Caco-2 (cell line): Measurements from ENCODE around the gene GNAQ. TPM values are rescaled to one million over a fixed set of nuclear protein-coding genes. Genes with fewer than 3 reads are reported as not detected.

Source experiments
- BruUV-seq: library from RNA; stranded (reverse); fragments of 400-500 nt; replicated peaks from 2 replicates; lab custom pipeline; 2021; lab: Mats Ljungman, UMichigan
- CTCF ChIA-PET: fragments of 300-600 bp; sonication (Branson Sonifier 250); formaldehyde crosslinking; loops from one replicate; lab custom pipeline; 2022; ENCODE audit warnings: antibody characterized with exemption; lab: Charles Lee
- POLR2A ChIA-PET: fragments of 300-600 bp; sonication (Branson Sonifier 250); formaldehyde crosslinking; loops from one replicate; lab custom pipeline; 2022; ENCODE audit warnings: antibody characterized with exemption; lab: Charles Lee
- DNase-seq, 2 experiments: peaks; one replicate each; pipeline versions ENCODE4 v3.0.0 to v3.0.0-alpha.2; 2020 to 2022
- H3K27me3 ChIP-seq: replicated peaks from 2 replicates; pipeline ENCODE4 v1.6.0; 2011; ENCODE audit warnings: low read length; ENCODE audit not compliant: control insufficient read depth, insufficient read depth
- H3K36me3 ChIP-seq: 2 replicates; pipeline ENCODE4 v1.5.1; 2011; ENCODE audit warnings: low read length; ENCODE audit not compliant: control insufficient read depth, insufficient read depth
- H3K4me1 ChIP-seq: fragments of 250-450 bp; sonication (Bioruptor Pico); 2 replicates; pipeline ENCODE4 v1.5.1; 2020; ENCODE audit warnings: mild to moderate bottlenecking
- H3K4me3 ChIP-seq: 2 replicates; pipeline ENCODE4 v1.5.1; 2011; ENCODE audit warnings: low read depth, mild to moderate bottlenecking, control low read depth, low read length
- H3K9me3 ChIP-seq: fragments of 250-450 bp; sonication (Bioruptor Pico); 2 replicates; pipeline ENCODE4 v1.5.1; 2020; ENCODE audit warnings: mild to moderate bottlenecking, moderate library complexity
- H3K27ac Mint-ChIP-seq: one replicate; pipeline ENCODE4 v1.8.0; 2022; ENCODE audit warnings: mixed read lengths; ENCODE audit not compliant: unreplicated experiment
- H3K27me3 Mint-ChIP-seq: one replicate; pipeline ENCODE4 v1.8.0; 2022; ENCODE audit warnings: mixed read lengths; ENCODE audit not compliant: insufficient read depth, unreplicated experiment
- H3K36me3 Mint-ChIP-seq: one replicate; pipeline ENCODE4 v1.8.0; 2022; ENCODE audit warnings: mild to moderate bottlenecking, mixed read lengths; ENCODE audit not compliant: insufficient read depth, unreplicated experiment
- H3K4me1 Mint-ChIP-seq: one replicate; pipeline ENCODE4 v1.8.0; 2022; ENCODE audit warnings: low read depth, mixed read lengths; ENCODE audit not compliant: unreplicated experiment
- H3K4me3 Mint-ChIP-seq: one replicate; pipeline ENCODE4 v1.8.0; 2022; ENCODE audit warnings: mild to moderate bottlenecking, moderate library complexity, mixed read lengths; ENCODE audit not compliant: unreplicated experiment
- H3K9me3 Mint-ChIP-seq: one replicate; pipeline ENCODE4 v1.8.0; 2022; ENCODE audit warnings: mixed read lengths; ENCODE audit not compliant: unreplicated experiment
- CTCF ChIP-seq, 2 experiments: fragments of 200-600 bp in 1 of 2; IDR thresholded peaks; 1 replicate in 1 of 2; 2 replicates in 1 of 2; pipeline versions ENCODE4 v1.5.1 to v1.8.0; 2011 to 2022; ENCODE audit warnings: antibody characterized with exemption in 1 of 2, control low read depth in 1 of 2, inconsistent platforms in 1 of 2, low read depth in 1 of 2, low read length in 1 of 2, mild to moderate bottlenecking in 1 of 2, moderate library complexity in 1 of 2; ENCODE audit not compliant: insufficient read depth in 1 of 2, severe bottlenecking in 1 of 2, unreplicated experiment in 1 of 2
- intact Hi-C: fragments of 100-400 bp; cut with micrococcal nuclease; formaldehyde crosslinking; loops from one replicate; pipeline ENCODE4 v1.10.0; 2022; ENCODE audit not compliant: unreplicated experiment
- total RNA-seq: library from RNA; stranded (reverse); gene quantifications from 2 replicates; pipeline ENCODE4 v1.2.3, GENCODE V29; 2022

The GNAQ gene
- total RNA-seq, 1 experiment from 2014 or later = 10.1 TPM

GRCh38 chr9:77915744-77916143, 115.9 kb downstream of the GNAQ start:
- POLR2A ChIA-PET = no interaction called here
- intact Hi-C loops = loop anchor here (10.0 kb wide), 1 partner anchor 61 kb away; no protein-coding TSS in a partner anchor

DNA sequence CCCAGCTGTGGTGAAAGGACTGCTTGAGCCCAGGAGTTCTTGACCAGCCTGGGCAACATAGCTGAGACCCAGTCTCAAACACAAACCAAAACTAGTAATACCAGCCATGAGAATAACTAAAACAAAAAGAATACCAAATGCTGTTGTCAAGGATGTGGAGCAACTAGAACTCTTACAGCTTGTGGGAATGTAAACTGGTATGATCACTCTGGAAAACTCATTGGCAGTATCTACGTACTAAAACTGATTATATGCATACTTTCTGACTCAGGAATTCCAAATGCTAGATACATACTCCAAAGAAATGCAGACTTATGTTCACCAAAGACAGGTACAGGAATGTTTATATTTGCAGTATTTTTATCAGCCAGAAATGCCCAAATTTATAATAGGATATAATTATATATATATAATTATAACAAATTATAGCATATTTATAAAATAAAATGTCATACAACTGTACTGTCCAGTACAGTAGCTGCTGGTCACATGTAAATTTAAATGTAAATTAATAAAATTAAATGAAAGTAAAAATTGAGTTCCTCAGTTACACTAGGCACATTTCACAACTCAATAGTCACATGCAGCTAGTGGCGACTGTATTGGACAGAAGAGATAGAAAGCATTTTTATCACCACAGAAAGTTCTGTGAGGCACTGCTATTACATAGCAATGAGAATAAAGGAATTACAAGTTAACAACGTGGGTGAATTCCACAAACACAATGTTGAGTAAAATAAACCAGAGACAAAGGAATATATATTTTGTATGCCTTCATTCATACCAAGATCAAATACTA, 118.5 kb downstream of the GNAQ start:
- POLR2A ChIA-PET = no interaction called here
- CTCF ChIA-PET = no interaction called here
- Mint-ChIP-seq H3K27ac (no peak overlapping the region), H3K4me1 (no peaks in the 10 kb centered on the region), H3K4me3 (no peak overlapping the region), H3K36me3 (no peaks in the 10 kb centered on the region), H3K27me3 (no peaks in the 10 kb centered on the region), H3K9me3 (no peaks in the 10 kb centered on the region)
- no TSS peak for BruUV-seq
- H3K27me3 ChIP-seq = no peaks in the 10 kb centered on the region
- no peak overlapping the region for H3K4me3 ChIP-seq
- H3K9me3 ChIP-seq = no peaks in the 10 kb centered on the region
- H3K4me1 ChIP-seq = no peaks in the 10 kb centered on the region
- no peaks in the 10 kb centered on the region for H3K36me3 ChIP-seq
- DNase-seq = no peak
- intact Hi-C loops = loop anchor here (10.0 kb wide), 1 partner anchor 58 kb away; no protein-coding TSS in a partner anchor
- no peak for TF ChIP-seq CTCF (IDR thresholded peaks at IDR 0.05; ENCODE audit: insufficient read depth in 1 of 2, low read depth in 1 of 2, low read length in 1 of 2, severe bottlenecking in 1 of 2, unreplicated experiment in 1 of 2)

More at GRCh38 chr9:77915744-77916143, 115.9 kb downstream of the GNAQ start:
- CTCF ChIA-PET = no interaction called here
- no peaks in the 10 kb centered on the region for H3K9me3 Mint-ChIP-seq
- BruUV-seq = no TSS peak
- no peak overlapping the region for H3K4me3 Mint-ChIP-seq
- H3K27me3 ChIP-seq = no peaks in the 10 kb centered on the region
- no peaks in the 10 kb centered on the region for H3K27me3 Mint-ChIP-seq
- TF ChIP-seq CTCF (IDR thresholded peaks at IDR 0.05; ENCODE audit: insufficient read depth in 1 of 2, low read depth in 1 of 2, low read length in 1 of 2, severe bottlenecking in 1 of 2, unreplicated experiment in 1 of 2) = no peak
- H3K9me3 ChIP-seq = no peaks in the 10 kb centered on the region
- no peak overlapping the region for H3K27ac Mint-ChIP-seq
- H3K36me3 ChIP-seq = no peaks in the 10 kb centered on the region
- H3K36me3 Mint-ChIP-seq = no peaks in the 10 kb centered on the region
- no peaks in the 10 kb centered on the region for H3K4me1 ChIP-seq
- no peak overlapping the region for H3K4me3 ChIP-seq
- H3K4me1 Mint-ChIP-seq = no peaks in the 10 kb centered on the region
- no peak for DNase-seq

DNA sequence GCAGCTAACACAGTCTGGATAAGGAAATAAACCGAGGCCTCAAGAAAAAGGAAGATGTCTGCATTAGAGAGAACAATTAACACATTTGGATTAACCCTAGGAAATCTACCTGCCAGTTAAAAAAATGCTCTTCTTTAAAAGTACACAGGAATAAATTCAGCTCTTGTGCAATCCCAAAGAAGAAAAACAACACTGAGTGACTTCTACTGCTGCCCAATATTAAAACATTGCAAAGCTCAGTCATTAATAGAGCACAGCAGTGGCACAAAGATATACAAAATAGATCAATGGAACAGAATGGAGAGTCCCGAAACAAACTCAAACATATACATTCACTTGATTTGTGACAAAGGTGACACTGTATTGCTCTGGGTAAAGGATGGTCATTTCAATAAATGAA, 119.7 kb downstream of the GNAQ start:
- H3K27me3 ChIP-seq = no peaks in the 10 kb centered on the region
- no peaks in the 10 kb centered on the region for H3K36me3 ChIP-seq
- Mint-ChIP-seq H3K4me3 (no peak overlapping the region), H3K9me3 (no peaks in the 10 kb centered on the region), H3K36me3 (no peaks in the 10 kb centered on the region), H3K4me1 (no peaks in the 10 kb centered on the region), H3K27me3 (no peaks in the 10 kb centered on the region), H3K27ac (no peak overlapping the region)
- no TSS peak for BruUV-seq
- H3K4me1 ChIP-seq = no peaks in the 10 kb centered on the region
- POLR2A ChIA-PET = no interaction called here
- DNase-seq = no peak
- CTCF ChIA-PET = no interaction called here
- H3K4me3 ChIP-seq = no peak overlapping the region
- intact Hi-C loops = loop anchor here (10.0 kb wide), 1 partner anchor 57 kb away; no protein-coding TSS in a partner anchor
- H3K9me3 ChIP-seq = no peaks in the 10 kb centered on the region
- no peak for TF ChIP-seq CTCF (IDR thresholded peaks at IDR 0.05; ENCODE audit: insufficient read depth in 1 of 2, low read depth in 1 of 2, low read length in 1 of 2, severe bottlenecking in 1 of 2, unreplicated experiment in 1 of 2)
